Hindlimb muscle (tissue), 1 donor: ENCODE measurements around the gene GFOD1. TPM values are rescaled to one million over a fixed set of nuclear protein-coding genes. Genes with fewer than 3 reads are reported as not detected.
"Not testable (repeated sequence)": the region's sequence is repeated elsewhere in the genome, so short reads cannot be mapped to it uniquely, and the experiment has no call there.

Experiments
- DNase-seq: peaks from one replicate; pipeline ENCODE4 v3.0.0-alpha.2; 2013
- polyA plus RNA-seq: library from polyadenylated mRNA; unstranded; fragments of 120-200 nt; gene quantifications from one replicate; pipeline ENCODE4 v1.2.1, GENCODE V29; 2013; ENCODE audit not compliant: insufficient read length

Gene GFOD1
- polyA plus RNA-seq, 1 donor: 3.4 TPM

DNA sequence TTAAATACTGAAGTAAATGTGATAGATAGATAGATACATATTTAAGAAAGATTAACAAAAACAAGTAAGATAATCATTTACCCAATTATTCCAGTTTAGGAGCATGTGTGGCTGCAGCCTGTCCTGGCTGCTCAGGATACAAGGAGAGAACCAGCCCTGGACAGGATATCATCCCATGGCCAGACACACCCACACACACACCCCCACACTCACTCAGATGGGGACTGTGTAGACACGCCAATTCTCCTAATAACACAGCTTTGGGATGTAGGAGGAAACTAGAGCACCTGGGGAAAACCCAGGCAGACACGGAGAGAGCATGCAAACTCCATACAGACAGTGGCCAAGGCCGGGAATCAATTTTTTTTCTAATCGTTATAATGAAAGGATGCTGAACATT lies 45.6 kb downstream of the GFOD1 start:
- DNase-seq: no peak

DNA sequence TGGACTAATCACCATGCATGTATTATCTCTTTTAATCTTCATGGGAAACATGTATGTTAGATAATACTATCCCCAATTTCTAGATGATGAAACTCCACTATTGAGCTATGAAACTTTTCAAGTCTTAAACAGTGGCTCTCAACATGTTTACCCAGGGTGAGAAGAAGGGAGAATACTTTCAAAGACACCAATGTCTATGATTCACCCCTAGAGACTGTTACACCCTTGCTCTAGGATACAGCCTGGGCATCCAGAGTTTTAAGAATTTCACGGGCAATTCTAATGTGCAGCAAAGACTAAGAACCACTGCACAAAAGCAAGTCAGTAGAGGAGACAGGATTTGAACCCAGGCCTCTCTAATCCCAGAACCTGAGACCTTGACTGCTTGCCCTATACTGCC lies 47.8 kb downstream of the GFOD1 start:
- no peak for DNase-seq

DNA sequence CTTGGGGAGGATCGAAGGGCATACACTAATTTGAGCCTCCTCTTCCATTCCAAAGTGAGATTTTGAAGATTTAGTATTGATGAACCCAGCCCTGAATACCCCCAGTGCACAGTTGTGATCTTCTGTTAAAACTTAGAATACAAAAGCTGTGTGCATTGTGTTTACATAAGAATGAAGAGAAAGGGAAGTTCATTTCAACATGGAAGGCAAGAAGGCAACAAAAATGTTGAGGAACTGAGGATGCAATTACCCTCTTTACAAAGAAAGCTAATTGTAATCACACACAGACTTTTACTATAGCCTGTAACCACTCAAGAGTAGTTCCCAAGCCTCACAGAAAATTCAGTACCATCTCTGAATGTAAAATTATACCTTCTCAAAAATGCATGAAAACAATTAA lies 49.3 kb downstream of the GFOD1 start:
- no peak for DNase-seq

- no peak for DNase-seq
Measured at GRCh38 chr6:13437218-13437996, 50.0 kb downstream of the GFOD1 start.

- DNase-seq: no peak
Measured at GRCh38 chr6:13436399-13437217, 50.8 kb downstream of the GFOD1 start.

DNA sequence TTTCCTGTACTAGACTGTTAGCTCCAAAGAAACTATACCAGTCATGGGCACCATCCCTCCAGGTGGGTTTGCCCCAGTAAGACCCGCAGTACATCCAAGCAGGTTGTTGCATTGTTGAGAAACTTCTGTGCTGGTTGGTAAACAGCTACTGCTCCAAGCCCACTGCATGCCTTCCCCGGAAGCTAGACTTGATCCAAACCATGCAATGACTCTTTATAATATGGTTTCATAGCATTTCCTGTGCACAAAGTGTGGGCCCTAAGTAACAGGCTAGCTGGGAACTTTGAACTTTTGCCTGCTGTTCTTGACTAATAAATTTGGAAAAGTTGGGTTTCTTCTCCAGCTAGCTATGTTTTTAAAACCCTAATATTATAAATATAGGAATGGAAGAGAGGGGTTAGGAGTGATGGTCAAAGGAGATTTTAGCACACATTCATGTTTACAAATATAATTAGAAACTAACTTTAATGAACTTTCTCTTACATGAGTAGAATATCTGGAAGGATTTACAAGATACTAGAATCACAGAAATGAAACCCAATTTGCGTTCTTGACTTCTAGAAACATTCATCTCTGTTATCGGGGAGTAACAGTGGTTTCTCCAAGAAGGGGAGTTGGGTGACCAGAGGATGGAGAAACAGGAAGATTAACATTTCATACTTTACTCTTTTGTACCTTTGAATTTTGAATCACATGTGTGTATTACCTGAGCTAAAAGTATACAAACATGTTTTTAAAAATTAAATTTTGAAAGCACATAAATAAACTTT lies 51.7 kb downstream of the GFOD1 start:
- DNase-seq: no peak

- no peak for DNase-seq
Measured at GRCh38 chr6:13434777-13435176, 52.6 kb downstream of the GFOD1 start.

GRCh38 chr6:13434135-13434775 lies 53.1 kb downstream of the GFOD1 start:
- not testable (repeated sequence) for DNase-seq

GRCh38 chr6:13433709-13434121 lies 53.7 kb downstream of the GFOD1 start:
- no peak for DNase-seq

GRCh38 chr6:13432526-13433184 lies 54.7 kb downstream of the GFOD1 start:
- no peak for DNase-seq

DNA sequence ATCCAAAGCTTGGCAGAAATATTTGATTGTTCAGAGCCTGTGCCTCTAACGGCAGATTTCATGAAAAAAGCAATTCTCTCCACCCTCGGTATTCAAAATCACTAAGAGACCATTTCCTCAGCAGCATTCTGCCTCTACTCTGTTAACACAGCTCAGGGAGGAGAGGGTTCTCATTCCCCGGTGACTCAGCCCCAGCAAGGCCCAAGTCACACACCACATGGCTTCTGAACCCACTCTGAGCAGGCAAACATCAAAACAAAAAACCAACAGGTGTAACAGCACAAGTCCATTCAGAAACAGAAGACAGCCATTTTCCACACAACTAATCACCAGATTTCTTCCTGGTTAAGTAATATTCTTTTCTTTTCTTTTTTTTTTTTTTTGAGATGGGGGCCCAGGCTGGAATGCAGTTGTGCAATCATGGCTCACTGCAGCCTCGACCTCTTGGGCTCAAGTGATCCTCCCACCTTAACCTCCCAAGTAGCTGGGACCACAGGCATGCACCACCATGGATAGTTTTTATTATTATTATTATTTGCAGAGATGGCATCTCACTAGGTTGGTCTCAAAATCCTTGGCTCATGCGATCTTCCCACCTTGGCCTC lies 55.4 kb downstream of the GFOD1 start:
- DNase-seq: no peak

GRCh38 chr6:13431059-13431656 lies 56.2 kb downstream of the GFOD1 start:
- no peak for DNase-seq

- no peak for DNase-seq
Measured at GRCh38 chr6:13429406-13429753, 58.0 kb downstream of the GFOD1 start.

- DNase-seq: no peak
Measured at GRCh38 chr6:13428583-13429405, 58.6 kb downstream of the GFOD1 start.

DNA sequence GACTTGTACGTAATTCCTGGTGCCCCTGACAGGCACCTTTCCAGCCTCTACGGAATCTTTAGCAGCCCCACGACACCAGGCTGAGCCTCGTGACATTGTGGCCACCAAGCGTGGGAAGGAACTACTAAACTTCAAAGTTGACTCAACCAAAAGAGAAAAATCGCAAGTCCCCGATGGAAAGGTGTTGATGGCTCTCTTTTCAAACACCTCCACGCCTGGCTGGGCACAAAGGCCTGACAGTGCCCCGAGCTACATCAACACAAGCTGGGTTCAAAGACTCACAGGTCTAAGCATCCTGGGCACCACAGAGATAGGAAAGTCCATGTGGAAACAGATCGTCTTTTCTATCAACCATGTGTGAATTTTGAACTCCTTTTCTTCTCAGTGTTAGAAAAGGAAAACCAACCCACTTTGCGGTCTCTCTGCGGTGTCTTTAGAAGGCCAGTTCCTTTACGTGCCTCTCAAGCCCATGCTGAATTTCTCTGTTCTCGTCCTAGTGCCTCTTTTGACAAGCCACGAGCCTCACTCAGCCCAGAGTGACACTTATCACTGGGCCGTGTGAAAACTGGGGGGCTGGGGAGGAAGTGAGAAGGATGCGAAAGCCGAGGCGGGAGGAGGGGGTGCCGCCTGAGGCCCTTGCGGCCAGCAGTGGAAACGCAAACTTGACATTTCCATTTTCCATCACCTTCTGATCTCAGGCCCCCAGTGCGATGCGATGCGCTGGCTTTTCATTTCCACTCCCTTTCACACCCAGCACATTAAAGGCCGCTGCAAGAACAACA lies 59.4 kb downstream of the GFOD1 start:
- no peak for DNase-seq

DNA sequence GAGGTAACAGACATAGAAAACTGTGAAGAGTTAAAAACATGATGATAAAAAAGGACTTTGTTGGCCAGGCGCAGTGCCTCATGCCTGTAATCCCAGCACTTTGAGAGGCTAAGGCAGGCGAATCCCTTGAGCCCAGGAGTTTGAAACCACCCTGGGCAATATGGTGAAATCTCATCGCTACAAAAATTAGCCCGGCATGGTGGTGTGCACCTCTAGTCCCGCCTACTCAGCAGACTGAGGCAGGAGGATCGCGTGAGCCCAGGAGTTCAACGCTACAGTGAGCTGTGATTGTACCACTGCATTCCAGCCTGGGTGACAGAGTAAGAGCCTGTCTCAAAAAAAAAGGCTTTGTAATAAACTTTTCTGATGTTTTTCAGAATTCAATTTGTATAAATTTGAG lies 60.1 kb downstream of the GFOD1 start:
- no peak for DNase-seq

DNA sequence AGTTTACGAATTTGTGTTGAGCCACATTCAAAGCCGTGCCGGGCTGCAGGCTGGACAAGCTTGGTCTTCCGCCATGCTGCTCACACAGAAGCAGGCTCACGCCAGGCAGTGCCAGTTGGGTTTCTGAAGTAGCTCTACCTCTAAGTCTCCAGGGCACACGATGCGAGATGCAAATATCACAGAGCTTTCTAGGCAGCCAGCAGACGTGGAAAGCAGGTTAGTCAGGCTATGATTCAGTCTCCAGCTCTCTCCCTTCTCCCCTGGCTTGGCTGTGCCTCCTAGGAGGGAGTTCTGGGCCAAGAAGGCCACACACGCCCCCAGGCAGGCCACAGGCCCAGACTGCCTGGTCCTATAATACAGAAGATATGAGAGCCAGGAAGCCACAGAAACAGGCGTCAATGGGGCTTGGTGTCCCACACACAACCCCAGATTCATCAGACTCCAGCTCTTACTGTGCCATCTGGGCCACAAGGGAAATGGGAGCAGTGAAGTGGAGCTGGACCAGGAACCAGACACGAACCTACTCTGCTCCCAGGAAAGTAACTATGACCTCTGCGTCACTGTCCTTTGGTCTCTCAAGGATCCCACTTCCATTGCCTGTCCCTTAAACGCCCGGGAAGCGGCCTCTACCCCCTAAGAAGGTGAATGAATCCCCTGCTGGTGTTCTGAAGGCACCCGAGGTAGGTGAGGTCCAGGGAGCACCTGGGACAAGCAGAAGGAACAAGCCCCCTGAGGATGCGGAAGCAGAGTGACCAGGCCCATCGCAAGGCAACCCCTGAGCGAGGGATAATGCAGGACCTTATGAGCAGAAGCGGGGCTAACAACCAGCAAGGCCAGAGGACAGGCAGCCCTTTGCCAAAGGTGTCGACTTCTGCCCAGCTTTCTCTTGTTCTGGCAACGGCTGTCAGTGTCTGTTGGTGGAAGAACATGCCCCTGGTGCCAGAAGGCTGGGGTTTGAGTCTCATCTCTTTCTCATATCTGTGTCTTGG lies 61.2 kb downstream of the GFOD1 start:
- DNase-seq: no peak

GRCh38 chr6:13425270-13425873 lies 62.0 kb downstream of the GFOD1 start:
- no peak for DNase-seq
